Stimulated activated CD8-positive, alpha-beta memory T cell treated with anti-CD3 and anti-CD28 coated beads, Interleukin-15, amount 100 ng/mL, for 1 hour (primary cell): Measurements from ENCODE around the gene TLE4.
"Not testable (repeated sequence)": the region's sequence is repeated elsewhere in the genome, so short reads cannot be mapped to it uniquely, and the experiment has no call there.

Experiments used
- DNase-seq: peaks from one replicate; pipeline ENCODE4 v3.0.0-alpha.2; 2020; ENCODE audit warnings: low read depth

The TLE4 gene

GRCh38 chr9:79637177-79637925 is 65.6 kb downstream of the TLE4 start:
- no peak for DNase-seq

- DNase-seq, result no peak
Observed at GRCh38 chr9:79638806-79639205, 67.0 kb downstream of the TLE4 start.

DNA sequence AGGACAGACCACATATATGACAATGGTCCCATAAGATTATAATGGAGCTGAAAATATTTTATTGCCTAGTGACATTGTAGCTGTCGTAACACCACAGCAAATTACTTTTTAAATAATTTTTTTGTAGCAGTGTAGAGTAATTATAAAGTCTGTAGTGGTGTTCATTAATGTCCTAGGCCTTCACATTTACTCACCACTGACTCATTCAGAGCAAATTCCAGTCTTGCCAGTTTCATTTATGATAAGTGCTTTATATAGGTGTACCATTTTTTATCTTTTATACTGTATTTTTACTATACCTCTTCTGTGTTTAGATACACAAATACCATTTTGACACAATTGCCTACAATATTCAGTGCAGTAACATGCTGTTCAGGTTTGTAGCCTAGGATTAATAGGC is 67.6 kb downstream of the TLE4 start:
- DNase-seq, result no peak

GRCh38 chr9:79640067-79640466 is 68.3 kb downstream of the TLE4 start:
- not testable (repeated sequence) for DNase-seq

DNA sequence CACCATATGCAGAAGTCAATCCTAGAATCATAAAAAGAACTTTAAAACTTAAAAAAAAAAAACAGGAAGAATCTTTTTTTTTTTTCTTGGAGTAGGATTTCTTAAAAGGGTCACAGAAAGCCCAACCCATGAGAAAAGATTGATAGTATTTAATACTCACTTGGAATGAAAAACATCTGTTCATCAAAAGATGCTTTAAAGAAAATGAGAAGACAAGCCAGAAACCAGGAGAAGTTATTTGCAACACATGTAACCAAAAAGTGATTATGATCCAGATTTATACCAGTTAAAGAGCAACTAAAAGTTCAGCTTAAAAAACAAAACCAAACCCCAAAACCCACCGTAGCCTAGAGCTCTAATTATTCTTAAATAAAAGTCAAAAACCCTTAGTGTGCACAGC is 69.3 kb downstream of the TLE4 start:
- DNase-seq, result no peak

GRCh38 chr9:79642671-79643070 is 70.9 kb downstream of the TLE4 start:
- DNase-seq, result no peak

GRCh38 chr9:79644048-79644447 is 72.3 kb downstream of the TLE4 start:
- DNase-seq, result no peak

GRCh38 chr9:79644601-79645000 is 72.8 kb downstream of the TLE4 start:
- no peak for DNase-seq

GRCh38 chr9:79645110-79645509 is 73.3 kb downstream of the TLE4 start:
- no peak for DNase-seq

DNA sequence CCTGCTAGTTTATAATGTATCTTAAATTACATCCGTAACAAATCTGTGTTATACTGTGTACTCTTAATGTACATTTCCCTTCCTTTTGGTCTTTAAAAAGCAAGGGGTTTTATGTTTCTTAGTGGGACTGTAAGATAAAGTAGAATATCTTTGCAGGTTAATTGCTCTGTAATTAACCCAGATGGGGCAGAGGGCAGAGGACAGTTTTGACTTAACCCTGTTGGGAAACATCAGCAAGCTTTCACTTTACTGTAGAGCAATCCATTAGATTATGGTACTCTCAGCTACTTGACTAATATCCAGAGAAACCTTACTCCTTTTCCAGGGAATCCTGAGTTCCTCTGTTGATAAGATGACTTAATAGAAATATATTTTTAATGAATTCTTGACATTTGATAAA is 74.3 kb downstream of the TLE4 start:
- no peak for DNase-seq

GRCh38 chr9:79651251-79651795 is 79.6 kb downstream of the TLE4 start:
- no peak for DNase-seq

DNA sequence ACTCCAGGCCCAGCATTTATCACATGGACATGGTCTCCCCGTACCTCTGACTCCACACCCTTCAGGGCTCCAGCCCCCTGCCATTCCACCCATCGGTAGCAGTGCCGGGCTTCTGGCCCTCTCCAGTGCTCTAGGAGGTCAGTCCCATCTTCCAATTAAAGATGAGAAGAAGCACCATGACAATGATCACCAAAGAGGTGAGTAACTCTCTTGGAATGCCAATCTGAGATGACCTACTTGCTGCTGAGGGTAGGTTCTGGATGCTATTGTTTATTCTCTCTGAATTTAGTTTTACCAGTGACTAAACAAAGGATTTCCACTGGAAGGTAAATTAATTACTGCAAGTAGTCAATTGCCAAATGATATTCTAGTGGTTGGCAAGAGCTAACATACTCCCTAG is 80.8 kb downstream of the TLE4 start:
- DNase-seq, result no peak

DNA sequence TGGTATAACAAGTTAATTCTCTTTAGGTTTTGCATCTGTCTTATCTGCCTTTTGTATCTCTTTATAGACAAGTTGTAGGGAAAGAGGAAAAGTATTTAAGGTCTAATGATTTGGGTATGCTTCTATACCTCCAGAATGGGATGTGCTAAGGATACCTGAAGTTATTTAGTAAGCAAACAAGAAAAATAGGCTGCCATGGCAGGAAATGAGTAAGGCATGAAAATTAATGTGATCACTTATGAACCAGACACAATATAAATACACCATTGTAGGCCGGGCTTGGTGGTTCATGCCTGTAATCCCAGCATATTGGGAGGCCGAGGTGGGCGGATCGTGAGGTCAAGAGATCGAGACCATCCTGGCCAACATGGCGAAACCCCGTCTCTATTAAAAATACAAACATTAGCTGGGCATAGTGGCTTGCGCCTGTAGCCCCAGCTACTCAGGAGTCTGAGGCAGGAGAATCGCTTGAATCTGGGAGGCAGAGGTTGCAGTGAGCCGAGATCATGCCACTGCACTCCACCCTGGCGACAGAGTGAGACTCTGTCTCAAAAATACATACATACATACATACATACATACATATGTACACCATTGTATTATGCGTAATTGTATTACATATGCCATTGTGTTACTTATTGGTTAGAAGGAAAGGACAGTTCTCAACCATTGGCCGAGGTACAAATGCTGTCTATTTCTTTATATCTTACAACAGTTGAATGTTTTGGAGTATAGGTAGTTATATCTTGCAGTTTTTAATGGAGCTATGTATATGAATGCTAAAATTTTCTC is 83.0 kb downstream of the TLE4 start:
- not testable (repeated sequence) for DNase-seq

DNA sequence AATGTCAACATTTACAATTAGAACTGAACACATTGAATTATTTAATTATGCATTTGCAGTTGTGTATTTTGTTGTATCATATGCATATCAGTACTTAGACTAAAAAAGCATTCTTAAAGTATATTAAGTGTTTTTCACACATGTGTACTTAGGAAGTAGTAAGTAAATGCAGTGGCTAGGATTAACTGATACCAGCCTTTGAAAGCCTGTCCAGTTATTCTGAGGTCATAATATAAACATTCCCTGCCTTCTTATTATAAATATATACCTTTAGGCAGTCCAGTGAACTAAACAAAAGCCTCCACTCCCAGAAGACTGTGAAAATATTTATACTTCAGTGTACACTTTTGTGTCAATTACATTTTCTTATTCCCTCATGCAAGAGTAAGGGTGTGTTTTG is 83.8 kb downstream of the TLE4 start:
- DNase-seq, result no peak

- no peak for DNase-seq
Observed at GRCh38 chr9:79656169-79656568, 84.4 kb downstream of the TLE4 start.

DNA sequence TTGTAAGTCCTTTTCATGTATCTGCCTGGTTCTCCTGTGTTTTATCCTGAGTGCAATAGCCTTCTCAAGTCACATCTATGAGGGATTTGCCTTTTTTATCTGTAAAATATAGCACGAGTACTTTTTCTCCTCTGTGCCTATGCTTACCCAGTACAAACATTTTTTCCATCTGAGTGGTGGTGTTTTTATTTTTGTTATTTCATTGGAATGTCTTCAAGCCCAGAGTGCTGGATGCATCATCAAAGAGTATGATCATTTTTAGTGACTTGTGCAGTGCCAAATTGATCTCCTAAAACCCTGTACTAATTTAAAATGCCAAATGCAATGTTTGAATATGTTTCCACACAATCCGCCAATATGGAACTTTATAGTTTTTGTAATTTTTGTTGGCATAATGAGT is 86.1 kb downstream of the TLE4 start:
- no peak for DNase-seq

GRCh38 chr9:79658926-79659325 is 87.2 kb downstream of the TLE4 start:
- no peak for DNase-seq

DNA sequence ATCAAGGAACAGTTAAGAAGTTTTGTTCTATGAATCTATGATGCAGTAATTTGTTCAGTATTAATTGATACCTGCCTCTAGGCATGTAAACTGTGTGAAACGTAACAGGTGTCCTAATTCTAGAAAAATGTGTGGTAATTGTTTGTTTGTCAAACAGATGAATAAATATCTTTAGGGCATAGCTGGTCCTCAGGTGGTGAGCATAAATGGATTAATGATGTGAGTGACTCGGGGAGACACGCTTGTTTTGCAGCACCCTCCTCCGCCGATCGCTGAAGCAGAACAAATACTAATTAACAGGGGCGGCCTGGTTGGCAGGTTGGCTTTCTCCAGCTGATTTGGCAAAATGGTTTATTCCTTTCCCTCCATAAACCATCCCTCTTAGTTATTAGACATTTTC is 88.8 kb downstream of the TLE4 start:
- DNase-seq, result no peak

DNA sequence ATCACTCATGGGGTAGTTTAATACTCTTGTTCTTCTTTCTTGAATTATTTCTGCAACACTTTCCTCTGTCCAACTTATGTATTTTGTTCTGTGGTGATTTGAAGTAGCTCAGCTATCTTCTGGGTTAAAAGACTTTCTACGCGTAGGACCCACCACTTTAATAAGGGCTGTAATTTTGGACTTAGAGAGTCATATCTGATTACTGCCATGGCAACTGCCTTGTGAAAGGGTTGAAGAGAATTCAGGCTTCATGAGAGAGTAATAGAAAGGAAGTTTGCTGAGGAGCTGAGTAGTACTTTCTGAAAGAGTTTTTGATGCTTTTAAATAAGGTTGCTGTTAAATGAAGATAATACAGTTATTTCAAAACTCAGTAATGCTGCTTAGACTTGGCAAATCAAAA is 89.5 kb downstream of the TLE4 start:
- DNase-seq, result no peak

DNA sequence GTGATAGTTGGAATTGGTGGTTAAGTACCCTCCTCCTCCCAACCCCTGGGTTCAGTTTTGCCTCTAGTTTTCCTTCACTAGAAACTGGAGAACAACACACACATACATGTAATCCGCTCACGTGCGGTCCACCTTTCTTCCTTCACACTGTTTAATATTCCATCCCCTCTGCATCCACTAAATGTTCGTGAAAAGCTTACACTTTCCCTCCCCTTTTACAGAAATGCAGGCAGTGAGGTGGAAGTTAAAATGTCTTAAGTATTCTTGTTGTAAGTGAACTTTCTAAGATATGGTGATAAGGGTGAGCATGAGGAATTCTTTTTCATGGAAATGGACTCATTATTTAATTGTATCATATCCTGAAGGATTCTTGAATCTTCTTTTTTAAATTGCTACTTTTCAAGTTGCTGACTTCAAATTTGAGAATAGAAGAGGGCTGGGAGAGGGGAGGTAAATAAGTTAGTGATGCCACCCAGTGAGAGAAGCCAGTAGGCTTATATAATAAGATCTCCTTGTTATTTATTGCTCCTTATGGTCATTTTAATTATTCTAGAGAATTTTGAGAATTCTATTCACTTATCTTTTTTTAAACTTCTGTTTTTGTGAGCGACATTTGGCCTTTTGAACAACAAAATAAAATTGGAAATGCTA is 90.2 kb downstream of the TLE4 start:
- DNase-seq, result no peak

DNA sequence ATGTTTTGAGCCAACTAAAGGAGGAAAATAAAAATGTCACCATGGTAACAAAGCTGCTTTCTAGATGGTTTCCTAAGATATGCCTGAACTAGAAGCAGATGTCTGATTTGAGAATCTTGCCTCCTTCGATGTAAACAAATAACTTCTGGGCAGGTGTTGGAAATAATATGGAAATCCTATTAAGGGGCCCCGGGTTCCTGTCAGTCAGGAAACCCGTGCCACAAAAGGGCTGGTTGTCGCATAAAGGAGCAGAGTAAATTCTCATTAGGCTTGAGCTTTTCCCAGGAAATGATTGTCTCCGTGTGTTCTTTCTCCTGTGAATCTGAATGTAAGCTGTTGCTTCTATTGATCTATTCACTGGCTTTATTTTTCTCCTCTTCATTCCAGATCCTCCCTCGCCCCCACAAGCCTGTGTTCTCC is 90.8 kb downstream of the TLE4 start:
- no peak for DNase-seq

DNA sequence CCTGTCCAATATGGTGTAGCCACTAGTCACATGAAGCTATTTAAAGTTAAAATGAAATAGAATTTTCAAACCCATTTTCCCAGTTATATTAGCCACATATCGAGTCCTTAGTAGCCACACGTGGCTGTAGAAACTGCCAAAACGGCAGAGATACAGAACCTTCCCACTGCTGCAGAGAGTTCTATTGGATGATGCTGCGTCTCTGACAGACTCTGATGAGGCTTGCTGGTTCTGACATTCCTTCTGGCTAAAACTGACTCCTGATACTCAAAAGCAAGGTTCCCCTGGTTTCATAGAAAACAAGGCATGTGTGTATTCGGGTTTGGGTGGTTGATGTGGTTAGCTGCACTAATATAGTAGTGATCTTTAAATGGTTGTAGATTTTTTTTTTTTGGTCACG is 91.5 kb downstream of the TLE4 start:
- DNase-seq, result no peak

DNA sequence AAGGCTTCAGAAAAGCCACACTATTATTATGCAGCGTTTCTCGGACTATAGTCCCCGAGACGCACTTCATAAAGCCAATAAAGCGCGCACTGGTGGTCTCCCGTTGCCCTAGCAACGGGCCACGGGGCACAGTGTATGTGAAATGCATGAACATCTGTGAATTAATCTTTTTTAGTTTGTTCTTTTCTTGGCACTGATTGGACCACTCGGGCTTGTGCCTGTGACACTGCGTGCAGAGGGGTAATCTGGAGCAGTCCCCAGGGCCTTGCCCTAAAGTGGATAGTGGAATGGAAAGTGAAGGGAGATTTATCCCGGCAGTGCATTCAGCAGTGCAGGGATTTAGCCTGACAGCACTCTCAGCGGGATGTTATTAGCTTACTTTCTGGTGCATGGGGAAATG is 92.1 kb downstream of the TLE4 start:
- DNase-seq, result no peak
